GM21367 (cell line): ENCODE data around the gene ZNF28.
A peak's percentile ranks its signal among the peaks of the same experiment; 100 is the strongest.
"Not testable (repeated sequence)": the region's sequence is repeated elsewhere in the genome, so short reads cannot be mapped to it uniquely, and the experiment has no call there.

ENCODE experiments used
- ATAC-seq: cut with Tn5 transposase; IDR thresholded peaks from one replicate; pipeline ENCODE4 v1.9.1; 2021; ENCODE audit not compliant: unreplicated experiment

Gene ZNF28

GRCh38 chr19:52821204-52821960, at the start of gene ZNF28:
ZNF28 (minus strand) TSS chr19:52821633; CDS start chr19:52817958, 3,675 bp downstream.
- ATAC-seq: peak; percentile 84

GRCh38 chr19:52868031-52868430, 46.6 kb upstream of the ZNF28 start:
- ATAC-seq: not testable (repeated sequence)

- ATAC-seq: peak; percentile 93
These were observed 36.2 kb upstream of the ZNF28 start, which contains the start of gene ZNF468 for GRCh38 chr19:52857378-52858191. ZNF468 (minus strand) TSS chr19:52857619; CDS start chr19:52854272, 3,347 bp downstream.

GRCh38 chr19:52856540-52857377, 35.3 kb upstream of the ZNF28 start:
- not testable (repeated sequence) for ATAC-seq

- ATAC-seq: not testable (repeated sequence)
These were observed 25.9 kb upstream of the ZNF28 start for GRCh38 chr19:52847352-52847751.

- ATAC-seq: not testable (repeated sequence)
These were observed 19.5 kb upstream of the ZNF28 start for GRCh38 chr19:52840825-52841465.

GRCh38 chr19:52834289-52834688, 12.9 kb upstream of the ZNF28 start:
- not testable (repeated sequence) for ATAC-seq

GRCh38 chr19:52833541-52833940, 12.1 kb upstream of the ZNF28 start:
- not testable (repeated sequence) for ATAC-seq

- not testable (repeated sequence) for ATAC-seq
These were observed 8.4 kb upstream of the ZNF28 start for GRCh38 chr19:52829866-52830265.

- no peak for ATAC-seq
These were observed 4.3 kb upstream of the ZNF28 start for GRCh38 chr19:52825765-52826164.

GRCh38 chr19:52823676-52824075, 2.2 kb upstream of the ZNF28 start:
- no peak for ATAC-seq

GRCh38 chr19:52820472-52821203, 795 bp downstream of the ZNF28 start:
- ATAC-seq: peak; percentile 11

- no peak for ATAC-seq
These were observed 11.6 kb downstream of the ZNF28 start for GRCh38 chr19:52809801-52810200.

GRCh38 chr19:52799950-52800640, 21.3 kb downstream of the ZNF28 start:
- ATAC-seq: not testable (repeated sequence)

GRCh38 chr19:52789440-52789839, 32.0 kb downstream of the ZNF28 start:
- no peak for ATAC-seq

- ATAC-seq: peak; percentile 80
These were observed 34.7 kb downstream of the ZNF28 start, which contains the start of gene ZNF600 for GRCh38 chr19:52786464-52787354. ZNF600 (minus strand) TSS chr19:52786791; CDS start chr19:52778888, 7,903 bp downstream.

GRCh38 chr19:52786078-52786463, 35.4 kb downstream of the ZNF28 start:
- no peak for ATAC-seq

GRCh38 chr19:52785506-52785905, 35.9 kb downstream of the ZNF28 start:
- no peak for ATAC-seq
